H1 (cell line): Measurements from ENCODE around the gene PPP1R10. TPM values are rescaled to one million over a fixed set of nuclear protein-coding genes. Genes with fewer than 3 reads are reported as not detected.
A peak's percentile ranks its signal among the peaks of the same experiment; 100 is the strongest.

Experiments used
- CTCF ChIA-PET: fragments of 300-600 bp; sonication (Branson Sonifier 250); formaldehyde crosslinking; loops from one replicate; lab custom pipeline; 2021; ENCODE audit not compliant: partially characterized antibody; lab: Charles Lee
- POLR2A ChIA-PET: fragments of 300-600 bp; sonication (Branson Sonifier 250); formaldehyde crosslinking; loops from one replicate; lab custom pipeline; 2021; ENCODE audit warnings: inconsistent platforms; ENCODE audit not compliant: partially characterized antibody; lab: Charles Lee
- DNase-seq, 2 experiments: peaks; one replicate each; pipeline versions ENCODE4 v3.0.0 to v3.0.0-alpha.2; 2010 to 2022; ENCODE audit warnings: low spot score in 2 of 2, low read depth in 1 of 2, mixed read lengths in 1 of 2
- FAIRE-seq: peaks from 2 replicates; lab custom pipeline; 2011; peaks lifted over from hg19 to GRCh38; lab: Jason Lieb, UNC
- H2AFZ ChIP-seq: 2 replicates; pipeline ENCODE4 v1.8.1; 2012; ENCODE audit warnings: low read length, inconsistent platforms
- H2AK5ac ChIP-seq: 2 replicates; pipeline ENCODE4 v1.6.1; 2013; ENCODE audit warnings: low read depth, low read length
- H2BK120ac ChIP-seq: replicated peaks from 2 replicates; pipeline ENCODE3; 2013; ENCODE audit warnings: low read depth, low read length, inconsistent platforms
- H2BK12ac ChIP-seq: 2 replicates; pipeline ENCODE4 v1.6.1; 2013; ENCODE audit warnings: low read depth, low read length
- H2BK15ac ChIP-seq: 2 replicates; pipeline ENCODE4 v1.6.1; 2013; ENCODE audit warnings: low read length
- H2BK20ac ChIP-seq: 2 replicates; pipeline ENCODE4 v1.6.1; 2013; ENCODE audit warnings: low read length
- H2BK5ac ChIP-seq: 2 replicates; pipeline ENCODE4 v1.6.1; 2013; ENCODE audit warnings: low read depth, low read length
- H3K14ac ChIP-seq: 2 replicates; pipeline ENCODE4 v1.6.1; 2013; ENCODE audit warnings: inconsistent platforms; ENCODE audit not compliant: insufficient read length
- H3K18ac ChIP-seq: 2 replicates; pipeline ENCODE4 v1.6.1; 2013; ENCODE audit warnings: low read length; ENCODE audit errors: extremely low read depth
- H3K23ac ChIP-seq: 2 replicates; pipeline ENCODE4 v1.6.1; 2013; ENCODE audit warnings: inconsistent platforms; ENCODE audit not compliant: insufficient read length
- H3K23me2 ChIP-seq: 2 replicates; pipeline ENCODE4 v1.6.1; 2013; ENCODE audit warnings: low read depth, low read length
- H3K27ac ChIP-seq: 2 replicates; pipeline ENCODE4 v1.6.1; 2011; ENCODE audit warnings: low read depth, low read length, inconsistent platforms
- H3K27me3 ChIP-seq, 4 experiments: replicated peaks in 1 of 4; 1 replicate in 1 of 4; 2 replicates in 3 of 4; pipeline versions ENCODE4 v1.6.1 to v1.8.1; 2011 to 2013; ENCODE audit warnings: low read length in 3 of 4, mild to moderate bottlenecking in 3 of 4, inconsistent platforms in 2 of 4, mixed read lengths in 2 of 4, moderate library complexity in 1 of 4; ENCODE audit not compliant: control insufficient read depth in 3 of 4, insufficient read depth in 3 of 4; ENCODE audit errors: extremely low read depth in 1 of 4
- H3K36me3 ChIP-seq, 4 experiments: 2 replicates each; pipeline versions ENCODE4 v1.6.1 to v1.8.1; 2011 to 2013; ENCODE audit warnings: mild to moderate bottlenecking in 4 of 4, low read length in 3 of 4, moderate library complexity in 2 of 4, control low read depth in 1 of 4, inconsistent platforms in 1 of 4; ENCODE audit not compliant: insufficient read depth in 4 of 4, control insufficient read depth in 2 of 4
- H3K4ac ChIP-seq: replicated peaks from 2 replicates; pipeline ENCODE3; 2013; ENCODE audit warnings: low read length, low read depth, mixed read lengths, inconsistent platforms; ENCODE audit not compliant: insufficient read length
- H3K4me1 ChIP-seq, 4 experiments: replicated peaks in 1 of 4; 1 replicate in 1 of 4; 2 replicates in 3 of 4; pipeline versions ENCODE4 v1.6.1 to v1.8.1; 2011 to 2013; ENCODE audit warnings: low read length in 3 of 4, inconsistent platforms in 2 of 4, mixed read lengths in 1 of 4; ENCODE audit not compliant: insufficient read depth in 4 of 4, control insufficient read depth in 3 of 4
- H3K4me2 ChIP-seq, 2 experiments: 2 replicates each; pipeline versions ENCODE4 v1.6.1 to v1.8.1; 2011 to 2013; ENCODE audit warnings: low read depth in 2 of 2, low read length in 2 of 2, control low read depth in 1 of 2, inconsistent platforms in 1 of 2, mild to moderate bottlenecking in 1 of 2; ENCODE audit not compliant: insufficient read depth in 1 of 2
- H3K4me3 ChIP-seq, 4 experiments: fragments of 200-600, 300-600 bp in 1 of 4; sonication (generic), shearing (Covaris generic), sonication (Bioruptor Twin) in 1 of 4; 2 replicates each; pipeline versions ENCODE4 v1.5.1 to v1.8.1; 2011 to 2016; ENCODE audit warnings: low read length in 4 of 4, low read depth in 3 of 4, control low read depth in 2 of 4, inconsistent platforms in 2 of 4, mild to moderate bottlenecking in 2 of 4, mixed read lengths in 1 of 4, moderate library complexity in 1 of 4; ENCODE audit not compliant: insufficient read depth in 2 of 4; ENCODE audit errors: extremely low read depth in 1 of 4
- H3K56ac ChIP-seq: replicated peaks from 2 replicates; pipeline ENCODE3; 2013; ENCODE audit warnings: low read depth, mild to moderate bottlenecking, mixed read lengths, low read length, inconsistent platforms; ENCODE audit not compliant: insufficient read length
- H3K79me1 ChIP-seq: 2 replicates; pipeline ENCODE4 v1.6.1; 2013; ENCODE audit warnings: low read depth, low read length, control low read depth
- H3K79me2 ChIP-seq, 2 experiments: 2 replicates each; pipeline versions ENCODE4 v1.6.1 to v1.8.1; 2012 to 2013; ENCODE audit warnings: low read length in 2 of 2, mild to moderate bottlenecking in 2 of 2, inconsistent platforms in 1 of 2; ENCODE audit not compliant: insufficient read depth in 2 of 2, control insufficient read depth in 1 of 2
- H3K9ac ChIP-seq, 4 experiments: replicated peaks in 1 of 4; 1 replicate in 1 of 4; 2 replicates in 3 of 4; pipeline versions ENCODE4 v1.6.1 to v1.8.1; 2011 to 2013; ENCODE audit warnings: low read depth in 3 of 4, low read length in 3 of 4, control low read depth in 2 of 4, mild to moderate bottlenecking in 2 of 4, moderate library complexity in 2 of 4, inconsistent platforms in 1 of 4; ENCODE audit errors: extremely low read depth in 1 of 4
- H3K9me3 ChIP-seq, 2 experiments: 2 replicates each; pipeline versions ENCODE4 v1.6.1 to v1.8.1; 2012 to 2013; ENCODE audit warnings: mild to moderate bottlenecking in 2 of 2, moderate library complexity in 2 of 2, control low read depth in 1 of 2, inconsistent platforms in 1 of 2, low read depth in 1 of 2, low read length in 1 of 2, mixed read lengths in 1 of 2; ENCODE audit not compliant: insufficient read depth in 2 of 2
- H4K20me1 ChIP-seq, 2 experiments: replicated peaks in 1 of 2; 2 replicates each; pipeline versions ENCODE3 to v1.8.1; 2011 to 2013; ENCODE audit warnings: inconsistent platforms in 2 of 2, low read length in 2 of 2, mild to moderate bottlenecking in 1 of 2; ENCODE audit not compliant: insufficient read depth in 2 of 2, control insufficient read depth in 1 of 2
- H4K5ac ChIP-seq: 2 replicates; pipeline ENCODE4 v1.6.1; 2013; ENCODE audit warnings: low read length, low read depth, mixed read lengths, inconsistent platforms; ENCODE audit not compliant: insufficient read length
- H4K8ac ChIP-seq: 2 replicates; pipeline ENCODE4 v1.8.0; 2013; ENCODE audit warnings: mild to moderate bottlenecking, moderate library complexity, low read length, inconsistent platforms; ENCODE audit not compliant: insufficient read depth; ENCODE audit errors: extremely low read depth
- H4K91ac ChIP-seq: replicated peaks from 2 replicates; pipeline ENCODE3; 2013; ENCODE audit warnings: low read length, mixed read lengths, inconsistent platforms; ENCODE audit not compliant: insufficient read length
- POLR2AphosphoS5 ChIP-seq: IDR thresholded peaks from 2 replicates; pipeline ENCODE4 v1.6.1; 2011; ENCODE audit warnings: low read depth, low read length
- SIX5 ChIP-seq: IDR thresholded peaks from 2 replicates; pipeline ENCODE4 v1.6.1; 2011; ENCODE audit warnings: mild to moderate bottlenecking, low read depth, low read length
- WGBS, 2 experiments: shearing (Covaris generic) in 1 of 2; methylation state at CpG; one replicate each; pipeline versions ENCODE4 v1.1.6 to v1.1.7; 2013 to 2015; ENCODE audit warnings: low lambda C conversion rate in 2 of 2, mixed read lengths in 2 of 2, inconsistent platforms in 1 of 2, low coverage in 1 of 2, missing lambda C conversion rate in 1 of 2; ENCODE audit not compliant: insufficient replicate concordance in 2 of 2, insufficient coverage in 1 of 2, insufficient read length in 1 of 2; ENCODE audit errors: extremely low coverage in 1 of 2, missing lambda C conversion rate in 1 of 2; 5-methylcytosine and 5-hydroxymethylcytosine counted together
- polyA plus RNA-seq, 7 experiments: library from polyadenylated mRNA; depleted of rRNA in 3 of 7; stranded (reverse) in 5 of 7; unstranded in 2 of 7; fragments of >200 nt in 5 of 7; fragments of 200-250 nt in 2 of 7; gene quantifications; 1 replicate in 5 of 7; 2 replicates in 1 of 7; 4 replicates in 1 of 7; pipeline versions ENCODE4 v1.2.1 to v1.2.3, GENCODE V29; 2011 to 2013; ENCODE audit warnings: missing spikeins in 2 of 7, mixed read lengths in 2 of 7
- total RNA-seq: library from RNA; stranded (reverse); fragmentation: NEBNext Ultra II Directional; extraction: Animal tissue kit (Norgen Biotek cat#: 25700); gene quantifications from 2 replicates; pipeline ENCODE4 v1.2.1, GENCODE V29; 2021

The PPP1R10 gene
- total and polyA plus RNA-seq, 2 of the 8 experiments (the other 6 are each of a cell fraction or from before 2014, with no cell fraction given), result 23.9 to 89.1 TPM

- H2BK15ac ChIP-seq, result no peak overlapping the region
- peaks cover 4 to 11% of the 10 kb centered on the region in 2 experiments for H4K20me1 ChIP-seq
- H3K23me2 ChIP-seq, result peaks cover 3% of the 10 kb centered on the region; the same call in 1 of the 2 replicates
- no peak overlapping the region for H3K4me3 ChIP-seq
- H2AK5ac ChIP-seq, result no peak overlapping the region
- no peak overlapping the region for H2BK20ac ChIP-seq
- no peak overlapping the region for H3K9ac ChIP-seq
- DNase-seq, result no peak
- no peak overlapping the region for H3K18ac ChIP-seq
- no peak overlapping the region for H3K4me2 ChIP-seq
- no peak overlapping the region for H3K23ac ChIP-seq
- no peak overlapping the region for H3K27ac ChIP-seq
- H3K14ac ChIP-seq, result no peak overlapping the region
- no peak overlapping the region for H4K5ac ChIP-seq
- H4K8ac ChIP-seq, result no peak overlapping the region
- WGBS, 2 experiments, result 89% methylated on average over 4 of the region's 4 CpGs; no CpG with 5 or more reads in 1 of the 2 experiments
- H2BK5ac ChIP-seq, result no peak overlapping the region
- H3K4me1 ChIP-seq, result peaks cover 0 to 6% (median 3%) of the 10 kb centered on the region in 4 experiments; a peak in 4 of 7 replicates
- ChIA-PET CTCF (interaction anchor here (0.6 to 1.7 kb wide), 8 partner anchors 9 to 121 kb away, joined by 3 to 5 read pairs (median 3); no protein-coding TSS in a partner anchor), POLR2A (interaction anchor here (0.7 to 2.4 kb wide), 28 partner anchors 8 to 126 kb away, joined by 3 to 74 read pairs (median 4); partner anchors contain the start of genes ABCF1, ATAT1, C6orf136 and MRPS18B)
- FAIRE-seq, result no peak
- H3K36me3 ChIP-seq, result peaks cover 27 to 77% (median 44%) of the 10 kb centered on the region in 4 experiments
- H2AFZ ChIP-seq, result no peak overlapping the region
- no peak overlapping the region for H3K4ac ChIP-seq
- no peaks in the 10 kb centered on the region for H3K9me3 ChIP-seq
- TF ChIP-seq SIX5, result no peak
- peak; percentile 74 for TF ChIP-seq POLR2AphosphoS5
- peaks cover 0 to 42% of the 10 kb centered on the region in 2 experiments; a peak in 2 of 4 replicates for H3K79me2 ChIP-seq
- peaks cover 8% of the 10 kb centered on the region for H3K79me1 ChIP-seq
- H2BK12ac ChIP-seq, result no peak overlapping the region
- H3K27me3 ChIP-seq, result no peaks in the 10 kb centered on the region
- no peak overlapping the region for H3K56ac ChIP-seq
- H4K91ac ChIP-seq, result no peak overlapping the region
- H2BK120ac ChIP-seq, result no peak overlapping the region
Observed at GRCh38 chr6:30610065-30610464, 7.0 kb downstream of the PPP1R10 start.
